Type B pancreatic cell (in vitro differentiated cells): ENCODE results near the gene PTGR3. TPM values are rescaled to one million over a fixed set of nuclear protein-coding genes. Genes with fewer than 3 reads are reported as not detected.
A peak's percentile ranks its signal among the peaks of the same experiment; 100 is the strongest.

Source experiments
- DNase-seq: peaks from one replicate; pipeline ENCODE4 v3.0.0; 2021; ENCODE audit warnings: mixed read lengths; ENCODE audit not compliant: unreplicated experiment; ENCODE audit errors: extremely low spot score
- H3K27ac Mint-ChIP-seq: 2 replicates; pipeline ENCODE4 v1.8.0; 2021; ENCODE audit warnings: mild to moderate bottlenecking, mixed read lengths
- H3K27me3 Mint-ChIP-seq: 2 replicates; pipeline ENCODE4 v1.8.0; 2021; ENCODE audit warnings: mixed read lengths
- H3K36me3 Mint-ChIP-seq: 2 replicates; pipeline ENCODE4 v1.8.0; 2021; ENCODE audit warnings: mixed read lengths
- H3K4me1 Mint-ChIP-seq: one replicate; pipeline ENCODE4 v1.8.0; 2021; ENCODE audit warnings: mixed read lengths; ENCODE audit not compliant: unreplicated experiment
- H3K4me3 Mint-ChIP-seq: 2 replicates; pipeline ENCODE4 v1.8.0; 2021; ENCODE audit warnings: mild to moderate bottlenecking, mixed read lengths
- H3K9me3 Mint-ChIP-seq: 2 replicates; pipeline ENCODE4 v1.8.0; 2021; ENCODE audit warnings: mixed read lengths
- total RNA-seq: library from RNA; stranded (reverse); gene quantifications from 2 replicates; pipeline ENCODE4 v1.2.1, GENCODE V29; 2021; ENCODE audit warnings: low replicate concordance
- TF ChIP-seq, protein P1 (sequence below): fragments of 200-600 bp; sonication (generic); conservative IDR thresholded peaks from 2 replicates; pipeline ENCODE4 v1.5.0; 2021; ENCODE audit warnings: antibody characterized with exemption, mild to moderate bottlenecking

Gene PTGR3
- total RNA-seq, 1 donor from 2014 or later = 86.7 TPM

DNA sequence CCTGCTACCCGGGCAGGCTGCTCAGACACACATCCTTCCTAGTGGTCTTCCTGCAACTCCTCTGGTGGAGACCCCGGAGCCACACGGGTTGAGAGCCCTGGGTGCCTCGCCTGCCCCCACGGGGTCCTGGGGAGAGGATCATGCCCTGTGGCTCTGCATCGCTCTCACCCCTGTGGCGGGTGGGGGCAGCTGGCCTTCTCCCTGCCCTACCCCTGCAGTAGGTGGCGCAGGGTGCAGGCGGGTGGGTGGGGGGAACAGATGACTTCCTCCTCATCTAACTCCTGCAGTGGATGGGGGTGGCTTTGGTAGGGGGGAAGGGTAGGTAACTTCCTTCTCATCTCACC, 40.2 kb upstream of the PTGR3 start:
- Mint-ChIP-seq H3K9me3 (no peaks in the 10 kb centered on the region), H3K36me3 (no peaks in the 10 kb centered on the region), H3K4me3 (no peak overlapping the region), H3K27ac (no peak overlapping the region), H3K4me1 (peaks cover 63% of the 10 kb centered on the region), H3K27me3 (no peaks in the 10 kb centered on the region)
- TF ChIP-seq, protein P1, sequence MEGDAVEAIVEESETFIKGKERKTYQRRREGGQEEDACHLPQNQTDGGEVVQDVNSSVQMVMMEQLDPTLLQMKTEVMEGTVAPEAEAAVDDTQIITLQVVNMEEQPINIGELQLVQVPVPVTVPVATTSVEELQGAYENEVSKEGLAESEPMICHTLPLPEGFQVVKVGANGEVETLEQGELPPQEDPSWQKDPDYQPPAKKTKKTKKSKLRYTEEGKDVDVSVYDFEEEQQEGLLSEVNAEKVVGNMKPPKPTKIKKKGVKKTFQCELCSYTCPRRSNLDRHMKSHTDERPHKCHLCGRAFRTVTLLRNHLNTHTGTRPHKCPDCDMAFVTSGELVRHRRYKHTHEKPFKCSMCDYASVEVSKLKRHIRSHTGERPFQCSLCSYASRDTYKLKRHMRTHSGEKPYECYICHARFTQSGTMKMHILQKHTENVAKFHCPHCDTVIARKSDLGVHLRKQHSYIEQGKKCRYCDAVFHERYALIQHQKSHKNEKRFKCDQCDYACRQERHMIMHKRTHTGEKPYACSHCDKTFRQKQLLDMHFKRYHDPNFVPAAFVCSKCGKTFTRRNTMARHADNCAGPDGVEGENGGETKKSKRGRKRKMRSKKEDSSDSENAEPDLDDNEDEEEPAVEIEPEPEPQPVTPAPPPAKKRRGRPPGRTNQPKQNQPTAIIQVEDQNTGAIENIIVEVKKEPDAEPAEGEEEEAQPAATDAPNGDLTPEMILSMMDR = no peak
- no peak for DNase-seq

GRCh38 chr18:75248426-75249174, 39.7 kb upstream of the PTGR3 start:
- H3K4me1 Mint-ChIP-seq = peaks cover 63% of the 10 kb centered on the region
- no peaks in the 10 kb centered on the region for H3K9me3 Mint-ChIP-seq
- H3K4me3 Mint-ChIP-seq = peak overlapping the region; percentile 71
- DNase-seq = no peak
- no peaks in the 10 kb centered on the region for H3K27me3 Mint-ChIP-seq
- H3K27ac Mint-ChIP-seq = peak overlapping the region; percentile 27
- no peaks in the 10 kb centered on the region for H3K36me3 Mint-ChIP-seq
- TF ChIP-seq, protein P1 = no peak

GRCh38 chr18:75247611-75248421, 38.9 kb upstream of the PTGR3 start:
- Mint-ChIP-seq H3K9me3 (no peaks in the 10 kb centered on the region), H3K36me3 (no peaks in the 10 kb centered on the region), H3K27me3 (no peaks in the 10 kb centered on the region), H3K27ac (peak overlapping the region; percentile 27), H3K4me1 (peaks cover 63% of the 10 kb centered on the region), H3K4me3 (peak overlapping the region; percentile 71)
- DNase-seq = no peak
- TF ChIP-seq, protein P1 = no peak

GRCh38 chr18:75246721-75247610, 38.0 kb upstream of the PTGR3 start:
- Mint-ChIP-seq H3K27ac (peak overlapping the region; percentile 27), H3K4me1 (peaks cover 71% of the 10 kb centered on the region), H3K27me3 (no peaks in the 10 kb centered on the region), H3K9me3 (no peaks in the 10 kb centered on the region), H3K4me3 (peak overlapping the region; percentile 71), H3K36me3 (peaks cover 2% of the 10 kb centered on the region)
- TF ChIP-seq, protein P1 = no peak
- no peak for DNase-seq
